Measurements from ENCODE around the gene RAD51B.

RAD51B gene

GRCh38 chr14:67961676-67962075 lies 142.1 kb downstream of the RAD51B start:
- TF ChIP-seq EZH2 (optimal IDR thresholded peaks at IDR 0.05; ENCODE audit: low read depth, low read length) (no peak), CTCF (IDR thresholded peaks at IDR 0.05; ENCODE audit: low read length) (no peak), EZH2phosphoT487 (IDR thresholded peaks at IDR 0.05; ENCODE audit: low read length) (no peak)
- Histone ChIP-seq H3K36me3 (replicated peaks; ENCODE audit: insufficient read depth, low read length) (no peaks in the 10 kb centered on the region), H3K9me3 (replicated peaks; ENCODE audit: insufficient read depth, low read length) (no peaks in the 10 kb centered on the region), H3K27ac (ENCODE audit: low read length) (no peak overlapping the region), H3K9me2 (replicated peaks; ENCODE audit: insufficient read depth, low read length) (no peaks in the 10 kb centered on the region), H2AFZ (ENCODE audit: low read length) (no peak overlapping the region), H3F3A (ENCODE audit: insufficient read depth, low read length) (no peaks in the 10 kb centered on the region), H3K4me1 (ENCODE audit: low read length) (no peaks in the 10 kb centered on the region), H3K79me2 (ENCODE audit: low read length) (no peaks in the 10 kb centered on the region), H4K20me1 (ENCODE audit: insufficient read depth, low read length) (no peaks in the 10 kb centered on the region), H3K9ac (ENCODE audit: low read length) (no peak overlapping the region), H3K4me3 (ENCODE audit: low read length) (no peak overlapping the region), H3K27me3 (replicated peaks; ENCODE audit: insufficient read depth, low read length) (no peaks in the 10 kb centered on the region), H3K4me2 (ENCODE audit: low read depth, low read length) (no peak overlapping the region)
- no peak for DNase-seq

GRCh38 chr14:67962215-67962644 lies 142.7 kb downstream of the RAD51B start:
- Histone ChIP-seq H4K20me1 (ENCODE audit: insufficient read depth, low read length) (no peaks in the 10 kb centered on the region), H3K27me3 (replicated peaks; ENCODE audit: insufficient read depth, low read length) (no peaks in the 10 kb centered on the region), H3K4me3 (ENCODE audit: low read length) (no peak overlapping the region), H3K36me3 (replicated peaks; ENCODE audit: insufficient read depth, low read length) (no peaks in the 10 kb centered on the region), H2AFZ (ENCODE audit: low read length) (no peak overlapping the region), H3K9ac (ENCODE audit: low read length) (no peak overlapping the region), H3K79me2 (ENCODE audit: low read length) (no peaks in the 10 kb centered on the region), H3F3A (ENCODE audit: insufficient read depth, low read length) (no peaks in the 10 kb centered on the region), H3K4me2 (ENCODE audit: low read depth, low read length) (no peak overlapping the region), H3K27ac (ENCODE audit: low read length) (no peak overlapping the region), H3K9me3 (replicated peaks; ENCODE audit: insufficient read depth, low read length) (no peaks in the 10 kb centered on the region), H3K9me2 (replicated peaks; ENCODE audit: insufficient read depth, low read length) (no peaks in the 10 kb centered on the region), H3K4me1 (ENCODE audit: low read length) (no peaks in the 10 kb centered on the region)
- TF ChIP-seq CTCF (IDR thresholded peaks at IDR 0.05; ENCODE audit: low read length) (no peak), EZH2phosphoT487 (IDR thresholded peaks at IDR 0.05; ENCODE audit: low read length) (no peak), EZH2 (optimal IDR thresholded peaks at IDR 0.05; ENCODE audit: low read depth, low read length) (no peak)
- DNase-seq = no peak

GRCh38 chr14:67963545-67963944 lies 144.0 kb downstream of the RAD51B start:
- Histone ChIP-seq H3K27me3 (replicated peaks; ENCODE audit: insufficient read depth, low read length) (no peaks in the 10 kb centered on the region), H2AFZ (ENCODE audit: low read length) (no peak overlapping the region), H3K4me2 (ENCODE audit: low read depth, low read length) (no peak overlapping the region), H3K9me3 (replicated peaks; ENCODE audit: insufficient read depth, low read length) (no peaks in the 10 kb centered on the region), H3K79me2 (ENCODE audit: low read length) (no peaks in the 10 kb centered on the region), H3K36me3 (replicated peaks; ENCODE audit: insufficient read depth, low read length) (no peaks in the 10 kb centered on the region), H3K9me2 (replicated peaks; ENCODE audit: insufficient read depth, low read length) (no peaks in the 10 kb centered on the region), H3K9ac (ENCODE audit: low read length) (no peak overlapping the region), H4K20me1 (ENCODE audit: insufficient read depth, low read length) (no peaks in the 10 kb centered on the region), H3K27ac (ENCODE audit: low read length) (no peak overlapping the region), H3K4me3 (ENCODE audit: low read length) (no peak overlapping the region), H3K4me1 (ENCODE audit: low read length) (no peaks in the 10 kb centered on the region), H3F3A (ENCODE audit: insufficient read depth, low read length) (no peaks in the 10 kb centered on the region)
- TF ChIP-seq EZH2phosphoT487 (IDR thresholded peaks at IDR 0.05; ENCODE audit: low read length) = no peak
- TF ChIP-seq EZH2 (optimal IDR thresholded peaks at IDR 0.05; ENCODE audit: low read depth, low read length) = no peak
- TF ChIP-seq CTCF (IDR thresholded peaks at IDR 0.05; ENCODE audit: low read length) = no peak
- DNase-seq = no peak
